SIG-M5 (cell line): ENCODE measurements around the gene COL4A3.

Source experiments
- DNase-seq: peaks from one replicate; lab custom pipeline; 2025; lab: John Stamatoyannopoulos, UW

Gene COL4A3

GRCh38 chr2:227163998-227164762 lies at the start of gene COL4A3, which contains the start of gene COL4A4:
Gene COL4A3, plus strand, starts transcription at chr2:227164624. Its CDS starts 103 bp downstream, at chr2:227164727.
Gene COL4A4, minus strand, starts transcription at chr2:227164205. Its CDS starts 16,722 bp downstream, at chr2:227147483.
- DNase-seq: no peak

- DNase-seq: no peak
Measured at GRCh38 chr2:227115761-227116160, 48.7 kb upstream of the COL4A3 start.

- no peak for DNase-seq
Measured at GRCh38 chr2:227117027-227117426, 47.4 kb upstream of the COL4A3 start.

DNA sequence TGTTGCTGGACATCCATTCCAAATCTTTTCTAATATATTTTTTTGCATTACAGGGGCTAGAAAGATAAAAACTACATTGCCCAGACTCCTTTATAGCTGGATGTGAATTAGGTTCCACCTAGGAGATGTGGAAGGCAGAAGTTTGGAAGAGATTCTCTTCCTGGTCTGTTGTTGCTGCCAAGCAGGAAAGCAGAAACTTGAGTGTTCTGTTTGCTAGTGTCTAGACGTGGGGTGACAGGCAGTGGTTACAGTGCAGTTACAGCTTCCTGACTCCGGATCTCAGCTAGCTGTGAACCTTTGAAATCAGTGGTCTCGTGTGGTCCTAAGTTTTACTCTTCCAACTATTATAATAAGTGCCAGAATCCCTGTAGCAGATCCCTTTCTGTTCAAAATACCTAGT lies 46.6 kb upstream of the COL4A3 start:
- no peak for DNase-seq

DNA sequence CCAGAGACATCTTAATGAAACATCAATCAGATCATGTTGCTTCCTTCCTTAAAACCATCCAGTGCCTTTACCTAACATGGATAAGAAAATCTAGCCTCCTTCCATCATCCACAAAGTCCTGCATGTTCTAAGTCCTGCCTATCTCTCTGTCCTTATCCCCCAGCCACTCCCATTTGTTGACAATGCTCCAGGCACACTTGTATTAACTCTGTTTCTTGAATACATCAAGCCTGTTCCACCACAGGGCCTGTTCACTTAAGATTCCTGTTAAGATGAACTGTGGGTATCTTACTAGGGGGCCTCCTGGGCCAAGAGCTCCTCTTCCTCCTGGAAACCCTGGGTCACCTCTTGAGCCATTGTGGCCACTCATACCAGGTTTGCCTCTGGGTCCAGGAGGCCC lies 46.1 kb upstream of the COL4A3 start:
- no peak for DNase-seq

- no peak for DNase-seq
Measured at GRCh38 chr2:227123697-227124096, 40.7 kb upstream of the COL4A3 start.

- DNase-seq: no peak
Measured at GRCh38 chr2:227124811-227125210, 39.6 kb upstream of the COL4A3 start.

GRCh38 chr2:227125506-227125905 lies 38.9 kb upstream of the COL4A3 start:
- no peak for DNase-seq

DNA sequence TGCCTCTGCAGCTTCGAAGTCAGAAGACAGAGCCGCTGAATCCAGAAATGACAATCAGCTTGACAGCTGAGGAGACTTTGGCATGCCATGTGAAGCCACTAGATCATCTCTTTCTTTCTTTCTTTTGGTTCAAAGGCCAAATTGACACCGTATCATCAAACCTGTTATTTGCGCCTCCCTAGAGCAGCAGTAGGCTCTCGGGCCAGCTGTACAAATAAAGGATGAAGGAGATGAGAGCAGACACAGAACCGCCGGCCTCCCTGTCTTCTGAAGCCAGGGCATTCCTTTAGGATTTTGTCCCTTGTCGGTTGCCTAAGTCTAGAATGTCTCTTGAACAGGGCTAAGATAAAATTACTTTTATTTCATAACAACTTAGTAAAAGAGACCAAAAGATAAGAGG lies 37.2 kb upstream of the COL4A3 start:
- DNase-seq: no peak

DNA sequence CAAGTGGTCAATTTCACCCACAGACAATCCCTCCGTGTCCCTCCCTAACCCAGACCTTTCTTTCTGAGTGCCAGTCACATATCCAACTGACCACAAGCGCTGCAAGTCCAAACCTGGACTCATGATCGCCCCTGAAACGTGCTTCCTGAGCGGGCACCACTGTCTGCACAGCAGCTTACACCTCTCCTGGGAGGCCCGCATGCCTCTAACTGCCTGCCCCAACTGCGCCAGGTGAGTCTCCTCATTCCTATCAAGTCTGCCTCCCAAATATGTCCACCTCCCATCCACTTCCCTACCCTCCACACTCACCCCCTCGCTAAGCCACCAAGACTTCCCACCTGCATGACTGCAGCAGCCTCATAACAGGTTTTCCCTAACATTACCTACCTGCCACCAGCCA lies 33.8 kb upstream of the COL4A3 start:
- DNase-seq: no peak

- DNase-seq: no peak
Measured at GRCh38 chr2:227132986-227133385, 31.4 kb upstream of the COL4A3 start.

DNA sequence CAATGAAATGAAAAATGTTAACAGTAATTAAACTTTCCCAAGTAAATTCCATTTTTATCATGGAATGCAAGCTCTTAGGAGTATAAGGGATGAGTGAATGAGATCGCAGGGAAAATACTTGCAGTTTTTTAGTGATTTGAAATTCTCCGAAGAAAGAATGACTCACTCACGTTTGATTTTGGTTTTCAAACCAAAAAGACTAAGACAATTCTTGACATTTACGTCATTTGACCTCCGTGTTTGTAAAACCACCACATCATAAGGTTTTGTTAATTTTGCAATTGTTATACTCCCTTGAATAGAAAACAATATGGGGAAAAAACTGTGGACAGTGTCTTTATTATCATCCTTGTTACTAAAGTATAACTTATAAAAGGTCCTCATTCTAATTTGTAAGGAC lies 29.8 kb upstream of the COL4A3 start:
- DNase-seq: no peak

GRCh38 chr2:227141301-227141700 lies 23.1 kb upstream of the COL4A3 start:
- no peak for DNase-seq

- DNase-seq: no peak
Measured at GRCh38 chr2:227143895-227144294, 20.5 kb upstream of the COL4A3 start.

DNA sequence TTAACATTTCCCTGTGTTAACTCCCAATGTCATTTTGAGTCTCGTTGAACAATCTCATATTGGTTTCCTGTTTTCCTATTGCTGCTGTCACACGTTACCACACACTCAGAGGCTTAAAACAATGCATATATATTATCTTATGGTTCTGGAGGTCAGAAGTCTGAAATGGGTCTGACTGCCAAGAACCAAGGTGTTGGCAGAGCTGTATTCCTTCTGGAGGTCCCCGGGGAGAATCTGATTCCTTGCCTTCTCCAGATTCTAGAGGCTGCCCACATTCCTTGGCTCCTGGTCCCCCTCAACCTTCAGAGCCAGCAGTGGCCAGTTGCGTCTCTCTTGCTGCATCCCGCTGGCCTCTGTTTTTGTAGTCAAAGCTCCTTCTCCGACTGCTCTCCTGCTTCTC lies 18.0 kb upstream of the COL4A3 start:
- no peak for DNase-seq

- no peak for DNase-seq
Measured at GRCh38 chr2:227147023-227147422, 17.4 kb upstream of the COL4A3 start.

- no peak for DNase-seq
Measured at GRCh38 chr2:227148106-227148505, 16.3 kb upstream of the COL4A3 start.

- no peak for DNase-seq
Measured at GRCh38 chr2:227150222-227150936, 14.0 kb upstream of the COL4A3 start.

DNA sequence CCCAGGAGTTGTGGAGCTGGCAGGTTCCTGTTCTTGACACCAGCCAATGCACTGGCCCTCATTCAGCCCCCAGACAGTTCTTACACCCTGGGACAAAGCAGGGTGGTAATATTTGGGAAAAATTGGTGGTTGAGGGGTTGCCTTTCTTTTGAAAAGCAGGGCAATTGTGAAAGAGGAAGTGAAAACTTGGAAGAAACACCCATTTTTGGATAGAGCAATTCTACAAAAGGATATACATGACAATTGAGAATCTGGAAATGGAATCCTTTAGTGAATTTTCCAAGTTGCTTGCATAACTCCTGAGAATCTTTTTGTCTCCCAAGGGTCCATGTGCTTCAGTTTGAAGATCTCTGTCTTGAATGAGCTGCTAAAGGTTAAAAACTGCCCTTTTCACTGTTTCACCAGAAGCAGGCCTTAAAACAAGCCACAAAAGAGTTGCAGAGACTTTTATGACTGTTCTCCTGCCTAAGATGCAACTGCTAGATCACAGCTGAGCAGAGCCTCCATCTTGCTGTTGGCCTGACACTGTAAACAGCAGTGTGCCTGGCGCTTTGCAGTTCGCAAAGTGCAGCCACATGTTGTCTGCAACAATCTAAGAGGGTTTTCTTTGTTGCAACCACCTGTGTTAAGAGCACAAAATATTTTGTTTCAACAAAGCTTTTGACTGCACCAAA lies 12.2 kb upstream of the COL4A3 start:
- no peak for DNase-seq

GRCh38 chr2:227153307-227153706 lies 11.1 kb upstream of the COL4A3 start:
- no peak for DNase-seq

DNA sequence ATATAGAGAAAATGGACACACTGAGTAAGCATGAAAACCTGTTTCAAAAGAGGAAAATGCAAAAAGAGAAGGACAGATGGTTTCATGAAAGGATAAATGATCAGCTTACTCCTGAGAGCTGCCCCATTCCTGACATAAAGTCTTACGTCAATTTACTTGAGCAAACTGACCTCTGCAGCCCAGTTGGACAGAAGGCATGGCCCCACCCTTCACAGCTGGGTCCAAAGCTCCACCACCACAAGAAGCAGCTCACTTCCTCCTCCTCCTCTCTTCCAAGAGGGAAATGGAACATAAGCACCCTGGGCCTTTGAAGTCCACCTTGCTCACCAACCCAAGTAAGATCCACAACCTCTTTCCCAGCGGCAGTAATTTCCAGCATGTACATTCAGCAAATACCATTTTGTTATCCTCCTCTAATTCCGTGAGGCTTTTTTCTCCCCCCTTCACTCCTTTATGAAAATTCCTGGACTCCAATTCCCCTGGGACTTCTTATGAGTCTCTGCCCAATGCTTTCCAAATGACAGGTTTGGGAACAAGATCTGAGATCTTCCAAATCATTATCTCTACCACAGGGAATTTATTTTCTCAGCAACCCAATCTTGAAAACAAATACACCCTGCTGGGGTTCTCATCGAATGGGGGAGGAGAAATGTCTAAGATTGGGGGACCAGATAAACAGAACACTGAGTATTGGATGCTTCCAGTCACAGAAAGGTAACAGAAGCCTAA lies 10.5 kb upstream of the COL4A3 start:
- DNase-seq: no peak
